ENCODE data around the gene ADORA1.
A peak's percentile ranks its signal among the peaks of the same experiment; 100 is the strongest.

Gene ADORA1

GRCh38 chr1:203165101-203165799 is 37.7 kb downstream of the ADORA1 start:
- DNase-seq (ENCODE audit: low read depth), result no peak
- TF ChIP-seq CTCF (IDR thresholded peaks at IDR 0.05; ENCODE audit: low read depth, low read length, missing control alignments), result no peak
- no peak overlapping the region for H3K4me3 ChIP-seq (ENCODE audit: low read depth, low read length)

- DNase-seq (ENCODE audit: low read depth), result no peak
- no peak for TF ChIP-seq CTCF (IDR thresholded peaks at IDR 0.05; ENCODE audit: low read depth, low read length, missing control alignments)
- H3K4me3 ChIP-seq (ENCODE audit: low read depth, low read length), result no peak overlapping the region
These were observed 38.3 kb downstream of the ADORA1 start for GRCh38 chr1:203165800-203166161.

GRCh38 chr1:203166192-203166940 is 38.8 kb downstream of the ADORA1 start:
- no peak overlapping the region for H3K4me3 ChIP-seq (ENCODE audit: low read depth, low read length)
- DNase-seq (ENCODE audit: low read depth), result no peak
- TF ChIP-seq CTCF (IDR thresholded peaks at IDR 0.05; ENCODE audit: low read depth, low read length, missing control alignments), result peak; percentile 47

GRCh38 chr1:203167026-203167912 is 39.7 kb downstream of the ADORA1 start:
- no peak for TF ChIP-seq CTCF (IDR thresholded peaks at IDR 0.05; ENCODE audit: low read depth, low read length, missing control alignments)
- DNase-seq (ENCODE audit: low read depth), result no peak
- H3K4me3 ChIP-seq (ENCODE audit: low read depth, low read length), result no peak overlapping the region

GRCh38 chr1:203167913-203168200 is 40.3 kb downstream of the ADORA1 start:
- no peak for TF ChIP-seq CTCF (IDR thresholded peaks at IDR 0.05; ENCODE audit: low read depth, low read length, missing control alignments)
- no peak for DNase-seq (ENCODE audit: low read depth)
- H3K4me3 ChIP-seq (ENCODE audit: low read depth, low read length), result no peak overlapping the region

- no peak for DNase-seq (ENCODE audit: low read depth)
- TF ChIP-seq CTCF (IDR thresholded peaks at IDR 0.05; ENCODE audit: low read depth, low read length, missing control alignments), result no peak
- H3K4me3 ChIP-seq (ENCODE audit: low read depth, low read length), result no peak overlapping the region
These were observed 40.8 kb downstream of the ADORA1 start for GRCh38 chr1:203168256-203168786.
